ENCODE results near the gene B2M.
"Not testable (repeated sequence)": the region's sequence is repeated elsewhere in the genome, so short reads cannot be mapped to it uniquely, and the experiment has no call there.

The B2M gene

GRCh38 chr15:44736181-44736765, 25.0 kb downstream of the B2M start, which contains the start of gene TRIM69:
TRIM69 (plus strand) TSS chr15:44736528; CDS start chr15:44736705, 177 bp downstream.
- 0 out of 2 replicates have a peak, but pooled peaks cover 6% of the 10 kb centered on the region for H3K36me3 ChIP-seq (ENCODE audit: insufficient read depth, low read length)
- H3K79me2 ChIP-seq (ENCODE audit: insufficient read depth, low read length), result no peaks in the 10 kb centered on the region
- no peak within 1 kb of the TSS for H2AFZ ChIP-seq (ENCODE audit: low read depth, low read length)
- DNase-seq (no peak), ATAC-seq (ENCODE audit: insufficient read depth, low read depth) (no peak)
- no peak within 1 kb of the TSS for H3K4me3 ChIP-seq (ENCODE audit: low read depth in 1 of 2, low read length in 2 of 2)
- H3K4me1 ChIP-seq (ENCODE audit: insufficient read depth, low read length), result 0 out of 2 replicates have a peak, but pooled peaks cover 3% of the 10 kb centered on the region
- no peak within 1 kb of the TSS for H3K4me2 ChIP-seq (ENCODE audit: insufficient read depth, low read length)
- no peak for TF ChIP-seq EZH2 (IDR thresholded peaks at IDR 0.05; ENCODE audit: borderline replicate concordance, low read depth, low read length, severe bottlenecking)
- no peak for TF ChIP-seq CTCF (IDR thresholded peaks at IDR 0.05; ENCODE audit: borderline replicate concordance, extremely low read depth, low read length, poor library complexity, severe bottlenecking)
- no peaks in the 10 kb centered on the region for H3K9me3 ChIP-seq (ENCODE audit: insufficient read depth, low read length, severe bottlenecking)
- H3K27ac ChIP-seq (ENCODE audit: low read length), result no peak within 1 kb of the TSS
- H4K20me1 ChIP-seq (ENCODE audit: insufficient read depth, low read length), result no peaks in the 10 kb centered on the region
- H3K9ac ChIP-seq (ENCODE audit: low read depth, low read length), result no peak within 1 kb of the TSS
- H3K27me3 ChIP-seq (ENCODE audit: insufficient read depth, low read length, poor library complexity), result no peaks in the 10 kb centered on the region

DNA sequence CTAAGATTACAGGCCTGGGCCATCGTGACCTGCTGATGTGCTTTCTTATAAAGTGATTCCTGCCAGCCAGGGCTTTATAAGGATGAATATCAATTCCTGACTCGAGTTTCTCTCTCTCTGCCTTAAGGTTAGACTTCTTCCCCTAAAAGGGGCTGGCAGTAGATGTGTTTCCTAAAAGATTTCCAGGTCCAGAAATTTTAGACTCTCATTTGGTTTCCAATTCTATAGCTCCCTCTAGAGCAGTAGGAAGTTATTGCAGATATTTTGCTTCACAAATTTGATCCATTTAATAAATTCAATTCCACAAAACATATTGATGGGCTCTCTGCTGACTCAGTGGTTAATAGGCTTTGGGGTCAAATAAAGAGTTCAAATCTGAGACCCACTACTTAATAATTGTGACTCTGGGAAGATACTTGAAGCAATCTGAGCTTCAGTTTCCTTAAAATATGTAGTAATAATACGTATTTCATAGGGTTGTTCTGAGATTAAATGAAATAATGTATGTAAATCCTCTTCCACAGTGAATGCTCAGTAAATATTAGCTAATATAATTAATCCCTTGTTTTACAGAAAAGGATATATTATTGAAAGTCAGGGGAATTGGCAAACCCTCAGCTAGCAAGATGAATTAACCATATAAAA, 27.1 kb downstream of the B2M start:
- no peaks in the 10 kb centered on the region for H3K27me3 ChIP-seq (ENCODE audit: insufficient read depth, low read length, poor library complexity)
- H3K9ac ChIP-seq (ENCODE audit: low read depth, low read length), result no peak overlapping the region
- no peaks in the 10 kb centered on the region for H4K20me1 ChIP-seq (ENCODE audit: insufficient read depth, low read length)
- DNase-seq (no peak), ATAC-seq (ENCODE audit: insufficient read depth, low read depth) (peak; percentile 27; the same call in 1 of the 3 replicates)
- H3K4me3 ChIP-seq (ENCODE audit: low read depth in 1 of 2, low read length in 2 of 2), result no peak overlapping the region
- H3K27ac ChIP-seq (ENCODE audit: low read length), result no peak overlapping the region
- H3K36me3 ChIP-seq (ENCODE audit: insufficient read depth, low read length), result no peaks in the 10 kb centered on the region
- H3K79me2 ChIP-seq (ENCODE audit: insufficient read depth, low read length), result no peaks in the 10 kb centered on the region
- H2AFZ ChIP-seq (ENCODE audit: low read depth, low read length), result no peak overlapping the region
- no peak for TF ChIP-seq EZH2 (IDR thresholded peaks at IDR 0.05; ENCODE audit: borderline replicate concordance, low read depth, low read length, severe bottlenecking)
- peak; percentile 77 for TF ChIP-seq CTCF (IDR thresholded peaks at IDR 0.05; ENCODE audit: borderline replicate concordance, extremely low read depth, low read length, poor library complexity, severe bottlenecking)
- no peak overlapping the region for H3K4me2 ChIP-seq (ENCODE audit: insufficient read depth, low read length)
- no peaks in the 10 kb centered on the region for H3K9me3 ChIP-seq (ENCODE audit: insufficient read depth, low read length, severe bottlenecking)
- H3K4me1 ChIP-seq (ENCODE audit: insufficient read depth, low read length), result 0 out of 2 replicates have a peak, but pooled peaks cover 3% of the 10 kb centered on the region

DNA sequence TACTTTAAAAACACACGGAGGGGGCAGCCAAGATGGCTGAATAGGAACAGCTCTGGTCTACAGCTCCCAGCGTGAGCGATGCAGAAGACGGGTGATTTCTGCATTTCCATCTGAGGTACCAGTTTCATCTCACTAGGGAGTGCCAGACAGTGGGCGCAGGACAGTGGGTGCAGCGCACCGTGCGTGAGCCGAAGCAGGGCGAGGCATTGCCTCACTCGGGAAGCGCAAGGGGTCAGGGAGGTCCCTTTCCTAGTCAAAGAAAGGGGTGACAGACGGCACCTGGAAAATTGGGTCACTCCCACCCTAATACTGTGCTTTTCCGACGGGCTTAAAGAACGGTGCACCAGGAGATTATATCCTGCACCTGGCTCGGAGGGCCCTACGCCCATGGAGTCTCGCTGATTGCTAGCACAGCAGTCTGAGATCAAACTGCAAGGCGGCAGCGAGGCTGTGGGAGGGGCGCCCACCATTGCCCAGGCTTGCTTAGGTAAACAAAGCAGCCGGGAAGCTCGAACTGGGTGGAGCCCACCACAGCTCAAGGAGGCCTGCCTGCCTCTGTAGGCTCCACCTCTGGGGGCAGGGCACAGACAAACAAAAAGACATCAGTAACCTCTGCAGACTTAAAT, 28.0 kb downstream of the B2M start:
- H3K4me1 ChIP-seq (ENCODE audit: insufficient read depth, low read length); DNase-seq; H4K20me1 ChIP-seq (ENCODE audit: insufficient read depth, low read length); H3K9me3 ChIP-seq (ENCODE audit: insufficient read depth, low read length, severe bottlenecking); H2AFZ ChIP-seq (ENCODE audit: low read depth, low read length); H3K4me3 ChIP-seq (ENCODE audit: low read depth in 1 of 2, low read length in 2 of 2); H3K9ac ChIP-seq (ENCODE audit: low read depth, low read length); H3K79me2 ChIP-seq (ENCODE audit: insufficient read depth, low read length); H3K4me2 ChIP-seq (ENCODE audit: insufficient read depth, low read length); H3K36me3 ChIP-seq (ENCODE audit: insufficient read depth, low read length); H3K27ac ChIP-seq (ENCODE audit: low read length); ATAC-seq (ENCODE audit: insufficient read depth, low read depth); H3K27me3 ChIP-seq (ENCODE audit: insufficient read depth, low read length, poor library complexity): not testable (repeated sequence)

- not testable (repeated sequence) for H3K36me3 ChIP-seq (ENCODE audit: insufficient read depth, low read length); H3K4me3 ChIP-seq (ENCODE audit: low read depth in 1 of 2, low read length in 2 of 2); DNase-seq; H3K9me3 ChIP-seq (ENCODE audit: insufficient read depth, low read length, severe bottlenecking); H2AFZ ChIP-seq (ENCODE audit: low read depth, low read length); H3K27me3 ChIP-seq (ENCODE audit: insufficient read depth, low read length, poor library complexity); H3K9ac ChIP-seq (ENCODE audit: low read depth, low read length); H3K27ac ChIP-seq (ENCODE audit: low read length); H3K4me2 ChIP-seq (ENCODE audit: insufficient read depth, low read length); H4K20me1 ChIP-seq (ENCODE audit: insufficient read depth, low read length); H3K79me2 ChIP-seq (ENCODE audit: insufficient read depth, low read length); H3K4me1 ChIP-seq (ENCODE audit: insufficient read depth, low read length); ATAC-seq (ENCODE audit: insufficient read depth, low read depth)
Measured at GRCh38 chr15:44743454-44743853, 32.1 kb downstream of the B2M start.

Measured in DND-41 (cell line).